Naive thymus-derived CD8-positive, alpha-beta T cell (primary cell): ENCODE results near the gene MAGI1. TPM values are rescaled to one million over a fixed set of nuclear protein-coding genes. Genes with fewer than 3 reads are reported as not detected.
"Not testable (repeated sequence)": the region's sequence is repeated elsewhere in the genome, so short reads cannot be mapped to it uniquely, and the experiment has no call there.

Experiments used
- ATAC-seq, 2 donors: fragments of 150-1000 bp; cut with Tn5 transposase in 1 of 2; sonication (Bioruptor Pico), chemical (Tn5 transposase) in 1 of 2; 1 replicate in 1 of 2; 2 replicates in 1 of 2; pipeline ENCODE4 v1.10.0; 2021; ENCODE audit warnings: mild to moderate bottlenecking in 2 of 2, moderate library complexity in 2 of 2
- POLR2A ChIA-PET: fragments of 350-600 bp; sonication (Branson Sonifier 250); formaldehyde crosslinking; loops from one replicate; lab custom pipeline; 2021; ENCODE audit warnings: antibody characterized with exemption; lab: Charles Lee
- DNase-seq, 10 donors: peaks; one replicate each; pipeline versions ENCODE4 v3.0.0 to v3.0.0-alpha.2; 2020 to 2022
- H3K27ac Mint-ChIP-seq, 10 donors: one replicate each; pipeline ENCODE4 v1.8.0; 2020 to 2022; ENCODE audit warnings: mild to moderate bottlenecking in 10 of 10, mixed read lengths in 10 of 10, moderate library complexity in 4 of 10, inconsistent platforms in 1 of 10
- H3K27me3 Mint-ChIP-seq, 5 donors: one replicate each; pipeline ENCODE4 v1.8.0; 2021 to 2022; ENCODE audit warnings: mixed read lengths in 5 of 5
- H3K36me3 Mint-ChIP-seq, 3 donors: one replicate each; pipeline ENCODE4 v1.8.0; 2020 to 2022; ENCODE audit warnings: mixed read lengths in 3 of 3, mild to moderate bottlenecking in 2 of 3, inconsistent platforms in 1 of 3
- H3K4me1 Mint-ChIP-seq, 4 donors: one replicate each; pipeline ENCODE4 v1.8.0; 2021 to 2022; ENCODE audit warnings: mixed read lengths in 4 of 4
- H3K4me3 Mint-ChIP-seq, 10 donors: one replicate each; pipeline ENCODE4 v1.8.0; 2020 to 2022; ENCODE audit warnings: mild to moderate bottlenecking in 10 of 10, mixed read lengths in 10 of 10, moderate library complexity in 6 of 10, inconsistent platforms in 1 of 10
- H3K9me3 Mint-ChIP-seq, 9 donors: one replicate each; pipeline ENCODE4 v1.8.0; 2020 to 2022; ENCODE audit warnings: mixed read lengths in 9 of 9, mild to moderate bottlenecking in 3 of 9, inconsistent platforms in 1 of 9, moderate library complexity in 1 of 9
- polyA plus RNA-seq, 3 donors: library from polyadenylated mRNA; unstranded; fragments of 300-500 nt; fragmentation: Illumina TruSeq; gene quantifications; one replicate each; pipeline ENCODE4 v1.2.3, GENCODE V29; 2021
- total RNA-seq, 8 experiments: library from RNA in 2 of 8; stranded (reverse) in 2 of 8; gene quantifications; one replicate each; pipeline ENCODE4 v1.2.3 and lab custom pipeline; 2021 to 2026

MAGI1 gene
- total and polyA plus RNA-seq, 5 experiments from 2014 or later: not detected

GRCh38 chr3:65565744-65566143, 473.0 kb downstream of the MAGI1 start:
- DNase-seq, H3K27me3 Mint-ChIP-seq, POLR2A ChIA-PET, H3K9me3 Mint-ChIP-seq, H3K4me3 Mint-ChIP-seq, H3K4me1 Mint-ChIP-seq, ATAC-seq, H3K27ac Mint-ChIP-seq, H3K36me3 Mint-ChIP-seq: not testable (repeated sequence)

DNA sequence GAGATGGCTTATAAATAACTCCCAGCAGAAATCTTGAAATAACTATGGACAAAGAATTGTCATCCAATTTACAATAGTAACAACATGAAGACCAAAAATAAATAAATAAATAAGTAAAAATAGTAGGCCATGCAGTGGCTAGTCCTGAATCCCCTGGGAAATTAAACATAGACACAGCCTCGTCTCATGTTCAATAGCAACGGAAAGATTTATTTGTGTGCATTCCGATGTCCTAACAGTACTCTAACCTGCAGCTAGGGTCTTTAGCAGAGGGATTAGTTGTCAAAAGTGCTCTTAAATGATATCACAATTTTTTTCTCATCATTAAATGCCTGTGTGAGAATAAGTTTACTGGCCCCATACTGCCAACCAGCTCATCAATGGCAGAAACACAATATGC, 474.2 kb downstream of the MAGI1 start:
- no peak for ATAC-seq
- POLR2A ChIA-PET: no interaction called here
- H3K27me3 Mint-ChIP-seq: no peaks in the 10 kb centered on the region

GRCh38 chr3:65563861-65564260, 474.9 kb downstream of the MAGI1 start:
- peaks cover 0 to 3% (median 0%) of the 10 kb centered on the region in 9 donors for H3K9me3 Mint-ChIP-seq
- H3K27me3 Mint-ChIP-seq: no peaks in the 10 kb centered on the region
- ATAC-seq: no peak
- no peaks in the 10 kb centered on the region for H3K4me1 Mint-ChIP-seq
- H3K4me3 Mint-ChIP-seq: no peak overlapping the region
- no peak for DNase-seq
- no peaks in the 10 kb centered on the region for H3K36me3 Mint-ChIP-seq
- POLR2A ChIA-PET: no interaction called here
- no peak overlapping the region for H3K27ac Mint-ChIP-seq

More for the DNA sequence above, 474.2 kb downstream of the MAGI1 start:
- Mint-ChIP-seq H3K4me3 (no peak overlapping the region), H3K36me3 (no peaks in the 10 kb centered on the region), H3K9me3 (peaks cover 0 to 3% (median 0%) of the 10 kb centered on the region in 9 donors), H3K27ac (no peak overlapping the region), H3K4me1 (no peaks in the 10 kb centered on the region)
- no peak for DNase-seq

DNA sequence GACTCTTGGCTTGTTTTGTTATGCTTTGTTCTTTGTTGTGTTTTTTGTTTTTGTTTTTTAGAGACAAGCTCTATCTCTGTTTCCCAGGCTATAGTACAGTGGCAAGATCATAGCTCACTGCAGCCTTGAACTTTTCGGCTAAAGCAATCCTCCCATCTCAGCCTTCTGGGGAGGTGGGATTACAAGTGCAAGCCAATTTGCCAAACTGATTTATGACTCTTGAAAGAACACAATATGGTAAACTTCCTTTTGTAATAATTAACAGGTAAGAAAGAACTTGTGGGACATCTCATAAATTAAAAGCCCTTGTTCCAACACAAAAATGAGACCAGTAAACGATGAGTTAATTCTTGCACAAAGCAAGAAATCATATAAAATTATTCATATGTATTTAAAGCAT, 476.3 kb downstream of the MAGI1 start:
- POLR2A ChIA-PET: no interaction called here

GRCh38 chr3:65561617-65562016, 477.1 kb downstream of the MAGI1 start:
- ATAC-seq: no peak
- Mint-ChIP-seq H3K36me3 (no peaks in the 10 kb centered on the region), H3K27me3 (no peaks in the 10 kb centered on the region), H3K27ac (no peak overlapping the region), H3K4me3 (no peak overlapping the region), H3K9me3 (peaks cover 0 to 3% (median 0%) of the 10 kb centered on the region in 9 donors), H3K4me1 (no peaks in the 10 kb centered on the region)
- POLR2A ChIA-PET: no interaction called here
- no peak for DNase-seq

More for the DNA sequence above, 476.3 kb downstream of the MAGI1 start:
- no peaks in the 10 kb centered on the region for H3K4me1 Mint-ChIP-seq
- ATAC-seq: no peak
- H3K27me3 Mint-ChIP-seq: no peaks in the 10 kb centered on the region
- H3K36me3 Mint-ChIP-seq: no peaks in the 10 kb centered on the region
- DNase-seq: no peak
- no peak overlapping the region for H3K4me3 Mint-ChIP-seq
- no peak overlapping the region for H3K27ac Mint-ChIP-seq
- peaks cover 0 to 3% (median 0%) of the 10 kb centered on the region in 9 donors for H3K9me3 Mint-ChIP-seq

GRCh38 chr3:65560901-65561300, 477.8 kb downstream of the MAGI1 start:
- Mint-ChIP-seq H3K36me3 (no peaks in the 10 kb centered on the region), H3K9me3 (peaks cover 0 to 10% (median 0%) of the 10 kb centered on the region in 9 donors), H3K4me1 (no peaks in the 10 kb centered on the region), H3K27me3 (no peaks in the 10 kb centered on the region), H3K4me3 (no peak overlapping the region), H3K27ac (no peak overlapping the region)
- DNase-seq (no peak), ATAC-seq (no peak)
- POLR2A ChIA-PET: no interaction called here

- DNase-seq (no peak), ATAC-seq (no peak)
- H3K36me3 Mint-ChIP-seq: no peaks in the 10 kb centered on the region
- H3K4me1 Mint-ChIP-seq: no peaks in the 10 kb centered on the region
- no peak overlapping the region for H3K4me3 Mint-ChIP-seq
- POLR2A ChIA-PET: no interaction called here
- no peak overlapping the region for H3K27ac Mint-ChIP-seq
- peaks cover 0 to 10% (median 0%) of the 10 kb centered on the region in 9 donors for H3K9me3 Mint-ChIP-seq
- no peaks in the 10 kb centered on the region for H3K27me3 Mint-ChIP-seq
Measured at GRCh38 chr3:65560133-65560532, 478.6 kb downstream of the MAGI1 start.

DNA sequence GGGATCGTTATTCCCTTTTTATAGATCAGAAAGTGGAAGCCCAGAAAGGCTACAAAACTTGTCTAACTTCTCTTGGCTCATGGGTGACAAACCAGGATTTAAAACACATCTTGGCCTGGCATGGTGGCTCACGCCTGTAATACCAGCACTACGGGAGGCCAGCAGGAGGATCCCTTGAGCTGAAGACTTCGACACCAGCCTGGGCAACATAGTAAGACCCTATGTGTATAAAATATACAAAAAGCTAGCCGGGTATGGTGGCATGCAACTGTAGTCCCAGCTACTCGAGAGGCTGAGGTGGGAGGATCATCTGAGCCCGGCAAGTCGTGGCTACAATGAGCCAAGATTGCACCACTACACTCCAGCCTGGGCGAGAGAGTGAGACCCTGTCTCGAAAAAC, 479.1 kb downstream of the MAGI1 start:
- POLR2A ChIA-PET: no interaction called here
- DNase-seq (no peak), ATAC-seq (no peak)
- H3K27ac Mint-ChIP-seq: no peak overlapping the region
- H3K9me3 Mint-ChIP-seq: peaks cover 0 to 10% (median 2%) of the 10 kb centered on the region in 9 donors
- no peak overlapping the region for H3K4me3 Mint-ChIP-seq
- no peaks in the 10 kb centered on the region for H3K27me3 Mint-ChIP-seq
- H3K36me3 Mint-ChIP-seq: no peaks in the 10 kb centered on the region
- no peaks in the 10 kb centered on the region for H3K4me1 Mint-ChIP-seq

DNA sequence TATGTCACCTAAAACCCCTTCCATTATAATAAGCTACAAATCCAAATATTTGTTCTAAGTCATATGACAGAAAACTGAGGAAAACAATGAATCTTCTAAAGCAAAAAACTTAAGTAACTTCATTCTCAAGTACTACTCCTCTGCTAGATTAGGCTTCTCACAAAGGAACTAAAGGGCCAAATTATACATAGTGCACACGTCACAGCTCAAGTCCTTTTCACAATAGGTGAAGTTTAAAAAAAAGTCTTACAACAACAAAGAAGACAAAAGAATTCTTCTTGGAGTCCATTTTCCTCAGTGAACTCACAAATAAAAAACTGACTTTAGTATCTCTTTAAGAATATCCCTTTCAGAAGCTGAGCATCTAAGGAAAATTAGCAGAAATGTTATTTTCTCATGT, 479.9 kb downstream of the MAGI1 start:
- H3K27me3 Mint-ChIP-seq: no peaks in the 10 kb centered on the region

GRCh38 chr3:65557899-65558564, 480.7 kb downstream of the MAGI1 start:
- H3K27me3 Mint-ChIP-seq: no peaks in the 10 kb centered on the region
- no peaks in the 10 kb centered on the region for H3K4me1 Mint-ChIP-seq
- POLR2A ChIA-PET: no interaction called here
- H3K9me3 Mint-ChIP-seq: peaks cover 0 to 10% (median 3%) of the 10 kb centered on the region in 9 donors
- no peak for DNase-seq
- no peak overlapping the region for H3K27ac Mint-ChIP-seq
- ATAC-seq: no peak
- no peak overlapping the region for H3K4me3 Mint-ChIP-seq
- H3K36me3 Mint-ChIP-seq: no peaks in the 10 kb centered on the region

More for the DNA sequence above, 479.9 kb downstream of the MAGI1 start:
- no peaks in the 10 kb centered on the region for H3K36me3 Mint-ChIP-seq
- H3K4me1 Mint-ChIP-seq: no peaks in the 10 kb centered on the region
- H3K27ac Mint-ChIP-seq: no peak overlapping the region
- peaks cover 0 to 10% (median 2%) of the 10 kb centered on the region in 9 donors for H3K9me3 Mint-ChIP-seq
- no peak overlapping the region for H3K4me3 Mint-ChIP-seq
- POLR2A ChIA-PET: no interaction called here
- ATAC-seq: no peak
- no peak for DNase-seq

- no peaks in the 10 kb centered on the region for H3K36me3 Mint-ChIP-seq
- H3K27me3 Mint-ChIP-seq: no peaks in the 10 kb centered on the region
- H3K27ac Mint-ChIP-seq: no peak overlapping the region
- H3K4me1 Mint-ChIP-seq: no peaks in the 10 kb centered on the region
- H3K9me3 Mint-ChIP-seq: peaks cover 0 to 10% (median 3%) of the 10 kb centered on the region in 9 donors
- no peak overlapping the region for H3K4me3 Mint-ChIP-seq
- POLR2A ChIA-PET: no interaction called here
- DNase-seq: no peak
- no peak for ATAC-seq
Measured at GRCh38 chr3:65556934-65557577, 481.7 kb downstream of the MAGI1 start.

DNA sequence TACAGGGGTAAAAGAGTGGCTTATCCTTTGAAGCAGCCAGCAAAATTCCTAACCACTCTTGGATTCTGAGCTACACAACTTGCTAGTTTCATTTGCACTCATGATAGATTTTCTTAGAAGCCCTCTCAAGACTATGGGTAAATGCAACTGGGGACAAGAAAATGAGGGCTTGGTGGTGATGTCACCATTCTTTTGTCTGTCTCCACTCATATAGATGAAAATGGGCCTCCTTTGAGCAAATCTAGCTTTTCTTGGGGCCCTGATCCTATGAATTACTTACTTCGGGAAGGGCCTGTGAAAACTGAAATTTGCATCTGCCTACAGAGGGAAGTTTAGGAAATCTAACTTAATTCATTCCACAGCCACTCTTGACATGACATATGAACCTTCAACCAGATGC, 486.3 kb downstream of the MAGI1 start:
- ATAC-seq: no peak
- Mint-ChIP-seq H3K9me3 (peaks cover 0 to 10% (median 3%) of the 10 kb centered on the region in 9 donors), H3K4me3 (no peak overlapping the region), H3K4me1 (no peaks in the 10 kb centered on the region), H3K27ac (no peak overlapping the region), H3K36me3 (peaks cover 0 to 5% (median 0%) of the 10 kb centered on the region in 3 donors), H3K27me3 (peaks cover 0 to 20% (median 13%) of the 10 kb centered on the region in 5 donors)
- POLR2A ChIA-PET: no interaction called here
- no peak for DNase-seq

DNA sequence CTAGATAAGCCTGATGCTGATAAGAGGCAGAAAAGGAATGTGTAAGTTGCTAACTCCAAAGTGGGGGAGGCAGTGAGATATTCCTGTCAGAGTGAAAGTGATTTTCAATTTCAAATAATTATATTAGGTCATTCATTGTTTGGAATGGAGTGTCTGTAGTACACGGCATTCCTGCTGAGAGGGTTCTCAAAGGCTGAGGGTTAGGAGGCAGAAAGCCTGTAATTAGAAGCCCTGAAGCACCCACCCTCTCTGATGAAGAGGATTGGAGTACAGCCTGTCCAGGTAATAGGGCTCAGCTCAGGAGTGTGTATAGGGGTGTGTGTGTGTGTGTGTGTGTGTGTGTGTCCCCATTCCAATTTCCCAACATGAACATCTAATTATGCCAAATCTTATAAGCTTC, 486.8 kb downstream of the MAGI1 start:
- no peak overlapping the region for H3K27ac Mint-ChIP-seq
- peaks cover 0 to 9% (median 3%) of the 10 kb centered on the region in 9 donors for H3K9me3 Mint-ChIP-seq
- peaks cover 0 to 5% (median 0%) of the 10 kb centered on the region in 3 donors for H3K36me3 Mint-ChIP-seq
- POLR2A ChIA-PET: no interaction called here
- ATAC-seq (no peak), DNase-seq (no peak)
- H3K4me1 Mint-ChIP-seq: no peaks in the 10 kb centered on the region
- H3K27me3 Mint-ChIP-seq: peaks cover 0 to 20% (median 14%) of the 10 kb centered on the region in 5 donors
- H3K4me3 Mint-ChIP-seq: no peak overlapping the region
